Omental fat pad (tissue), 4 donors: ENCODE data around the gene OAT. TPM values are rescaled to one million over a fixed set of nuclear protein-coding genes. Genes with fewer than 3 reads are reported as not detected.

ENCODE experiments used
- ATAC-seq: fragments of 150-250 bp; one replicate; pipeline ENCODE4 v1.9.1; 2016; ENCODE audit warnings: mild to moderate bottlenecking, moderate library complexity; ENCODE audit not compliant: low FRiP score
- DNase-seq: peaks from one replicate; pipeline ENCODE4 v3.0.0-alpha.2; 2019; ENCODE audit warnings: low spot score
- CTCF ChIP-seq, 3 donors: fragments of 450-650 bp; IDR thresholded peaks; one replicate each; pipeline ENCODE4 v1.5.1; 2016 to 2017; ENCODE audit warnings: antibody characterized with exemption in 3 of 3, mild to moderate bottlenecking in 3 of 3, moderate library complexity in 2 of 3
- total RNA-seq, 4 donors: library from RNA; depleted of rRNA; stranded (reverse); fragments of >200 nt; gene quantifications; one replicate each; pipeline ENCODE4 v1.1.0, GENCODE V29; 2016

OAT gene
- total RNA-seq, 4 donors from 2014 or later: 62.4 to 120 (median 85.3) TPM

GRCh38 chr10:124353896-124354295 is 64.8 kb downstream of the OAT start:
- DNase-seq (peak; percentile 17), ATAC-seq (no peak)
- TF ChIP-seq CTCF (IDR thresholded peaks at IDR 0.05): no peak

GRCh38 chr10:124353091-124353815 is 65.5 kb downstream of the OAT start:
- no peak for TF ChIP-seq CTCF (IDR thresholded peaks at IDR 0.05)
- DNase-seq: no peak
- no peak for ATAC-seq

GRCh38 chr10:124351481-124352220 is 67.1 kb downstream of the OAT start:
- ATAC-seq (no peak), DNase-seq (no peak)
- no peak for TF ChIP-seq CTCF (IDR thresholded peaks at IDR 0.05)

DNA sequence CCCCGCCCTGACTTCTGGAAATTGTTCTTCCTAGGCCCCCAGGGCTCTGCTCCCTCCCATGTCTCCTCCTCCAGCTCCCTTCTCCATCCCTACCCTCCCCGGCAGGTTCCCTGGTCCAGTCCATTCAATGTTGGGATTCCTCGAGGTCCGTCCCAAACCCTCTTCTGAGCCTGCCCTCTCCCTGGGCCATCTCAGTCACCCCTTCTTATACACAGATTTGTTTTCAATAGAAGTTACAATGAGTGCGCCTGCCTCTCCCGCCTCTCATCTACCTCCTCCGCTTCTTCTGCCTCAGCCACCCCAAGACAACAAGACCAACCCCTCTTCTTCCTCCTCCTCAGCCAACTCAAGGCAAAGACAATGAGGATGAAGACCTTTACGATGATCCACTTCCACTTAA is 67.9 kb downstream of the OAT start:
- DNase-seq (no peak), ATAC-seq (no peak)
- no peak for TF ChIP-seq CTCF (IDR thresholded peaks at IDR 0.05)

DNA sequence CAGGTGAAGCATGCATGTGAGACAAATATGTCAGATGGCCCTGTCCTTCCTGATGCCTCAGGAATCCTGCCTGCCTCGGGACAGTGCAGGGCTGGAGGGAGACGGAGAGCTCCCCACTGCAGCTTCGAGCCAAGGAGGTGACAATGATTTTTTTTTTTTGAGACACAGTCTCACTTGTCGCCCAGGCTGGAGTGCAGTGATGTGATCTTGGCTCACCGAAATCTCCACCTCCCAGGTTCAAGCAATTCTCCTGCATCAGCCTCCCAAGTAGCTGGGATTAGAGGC is 68.8 kb downstream of the OAT start:
- no peak for TF ChIP-seq CTCF (IDR thresholded peaks at IDR 0.05)
- no peak for ATAC-seq
- no peak for DNase-seq

- no peak for ATAC-seq
- TF ChIP-seq CTCF (IDR thresholded peaks at IDR 0.05): no peak
- DNase-seq: no peak
These were observed 69.3 kb downstream of the OAT start for GRCh38 chr10:124349231-124349995.
